Endothelial cell of umbilical vein (primary cell): ENCODE measurements around the gene PTPN13. TPM values are rescaled to one million over a fixed set of nuclear protein-coding genes. Genes with fewer than 3 reads are reported as not detected.

Source experiments
- BruUV-seq: library from RNA; stranded (reverse); fragments of 400-500 nt; replicated peaks from 2 replicates; lab custom pipeline; 2021; lab: Mats Ljungman, UMichigan
- CTCF ChIA-PET: fragments of 300-600, 350-600 bp; sonication (Branson Sonifier 250); formaldehyde crosslinking; loops from one replicate; lab custom pipeline; 2021; ENCODE audit warnings: antibody characterized with exemption, inconsistent platforms; lab: Charles Lee
- POLR2A ChIA-PET: fragments of 300-600, 350-600 bp; sonication (Branson Sonifier 250); formaldehyde crosslinking; loops from one replicate; lab custom pipeline; 2021; ENCODE audit warnings: antibody characterized with exemption, inconsistent platforms; lab: Charles Lee
- DNase-seq: peaks from one replicate; pipeline ENCODE4 v3.0.0-alpha.2; 2011; ENCODE audit warnings: low read depth, low spot score
- FAIRE-seq: peaks from 2 replicates; lab custom pipeline; 2011; peaks lifted over from hg19 to GRCh38; lab: Jason Lieb, UNC
- H2AFZ ChIP-seq: 2 replicates; pipeline ENCODE4 v1.6.0; 2012; ENCODE audit warnings: low read depth, low read length, control low read depth, inconsistent platforms
- H3K27ac ChIP-seq: 2 replicates; pipeline ENCODE4 v1.5.1; 2011; ENCODE audit warnings: low read depth, mild to moderate bottlenecking, control low read depth, low read length, moderate library complexity; ENCODE audit not compliant: insufficient read depth
- H3K27me3 ChIP-seq, 2 experiments: 2 replicates each; pipeline versions ENCODE4 v1.6.0 to v1.6.1; 2011; ENCODE audit warnings: low read length in 2 of 2, mixed read lengths in 1 of 2; ENCODE audit not compliant: control insufficient read depth in 2 of 2, insufficient read depth in 2 of 2
- H3K36me3 ChIP-seq, 2 experiments: 2 replicates in 1 of 2; 3 replicates in 1 of 2; pipeline ENCODE4 v1.5.1; 2011; ENCODE audit warnings: low read length in 2 of 2, mild to moderate bottlenecking in 1 of 2, moderate library complexity in 1 of 2; ENCODE audit not compliant: control insufficient read depth in 2 of 2, insufficient read depth in 2 of 2; ENCODE audit errors: extremely low read depth in 1 of 2
- H3K4me1 ChIP-seq: 3 replicates; pipeline ENCODE4 v1.5.1; 2011; ENCODE audit warnings: mild to moderate bottlenecking, low read length; ENCODE audit not compliant: control insufficient read depth, insufficient read depth; ENCODE audit errors: extremely low read depth
- H3K4me2 ChIP-seq: 2 replicates; pipeline ENCODE4 v1.6.1; 2011; ENCODE audit warnings: low read length, control low read depth, mixed read lengths; ENCODE audit not compliant: insufficient read depth
- H3K4me3 ChIP-seq, 3 experiments: fragments of 200-600 bp in 1 of 3; sonication (generic), shearing (Covaris generic) in 1 of 3; replicated peaks in 1 of 3; 2 replicates each; pipeline ENCODE4 v1.5.1; 2011 to 2016; ENCODE audit warnings: control low read depth in 3 of 3, low read length in 3 of 3, mild to moderate bottlenecking in 2 of 3, inconsistent platforms in 1 of 3, low read depth in 1 of 3, moderate library complexity in 1 of 3; ENCODE audit not compliant: insufficient read depth in 1 of 3
- H3K79me2 ChIP-seq: 2 replicates; pipeline ENCODE4 v1.6.0; 2012; ENCODE audit warnings: low read length, inconsistent platforms; ENCODE audit not compliant: control insufficient read depth, insufficient read depth
- H3K9ac ChIP-seq: replicated peaks from 2 replicates; pipeline ENCODE3; 2011; ENCODE audit warnings: low read length, control low read depth; ENCODE audit not compliant: insufficient read depth; ENCODE audit errors: extremely low read depth
- H3K9me1 ChIP-seq: replicated peaks from 3 replicates; pipeline ENCODE4 v1.6.0; 2011; ENCODE audit warnings: mild to moderate bottlenecking, low read length; ENCODE audit not compliant: control insufficient read depth, insufficient read depth; ENCODE audit errors: extremely low read depth
- H3K9me3 ChIP-seq: replicated peaks from 2 replicates; pipeline ENCODE4 v1.5.1; 2012; ENCODE audit warnings: low read length, inconsistent platforms; ENCODE audit not compliant: control insufficient read depth, insufficient read depth
- H4K20me1 ChIP-seq: replicated peaks from 2 replicates; pipeline ENCODE3; 2011; ENCODE audit warnings: mild to moderate bottlenecking, low read length; ENCODE audit not compliant: control insufficient read depth, insufficient read depth; ENCODE audit errors: extremely low read depth
- EZH2 ChIP-seq: IDR thresholded peaks from 2 replicates; pipeline ENCODE4 v1.6.1; 2012; ENCODE audit warnings: borderline replicate concordance, low read depth, mild to moderate bottlenecking, moderate library complexity, low read length, inconsistent platforms; ENCODE audit not compliant: severe bottlenecking
- FOS ChIP-seq: IDR thresholded peaks from 2 replicates; pipeline ENCODE4 v1.6.1; 2011; ENCODE audit warnings: mild to moderate bottlenecking, low read length, moderate library complexity, borderline replicate concordance; ENCODE audit not compliant: insufficient read depth
- GATA2 ChIP-seq: IDR thresholded peaks from 2 replicates; pipeline ENCODE4 v1.7.0; 2011; ENCODE audit warnings: low read depth, mild to moderate bottlenecking, moderate library complexity, mixed read lengths, low read length; ENCODE audit not compliant: insufficient read length, insufficient read depth
- JUN ChIP-seq: IDR thresholded peaks from 2 replicates; pipeline ENCODE4 v1.6.1; 2011; ENCODE audit warnings: borderline replicate concordance, low read depth; ENCODE audit not compliant: insufficient read length, insufficient read depth
- MYC ChIP-seq: IDR thresholded peaks from one replicate; pipeline ENCODE4 v1.6.1; 2011; ENCODE audit warnings: mild to moderate bottlenecking, low read depth, low read length
- POLR2A ChIP-seq: IDR thresholded peaks from 2 replicates; pipeline ENCODE4 v1.6.1; 2012; ENCODE audit warnings: low read depth, mild to moderate bottlenecking, control low read depth, low read length
- POLR2AphosphoS5 ChIP-seq: IDR thresholded peaks from 2 replicates; pipeline ENCODE4 v1.6.1; 2012; ENCODE audit warnings: low read depth, mild to moderate bottlenecking, control low read depth, low read length, moderate library complexity; ENCODE audit not compliant: insufficient read depth
- dilution Hi-C: fragments of 300-500 bp; cut with MboI; formaldehyde crosslinking; loops from one replicate; pipeline ENCODE4 v1.15.0; 2019; ENCODE audit warnings: low sequenced_read_pairs; ENCODE audit not compliant: extremely low pct_ligation_motif_present
- intact Hi-C: fragments of 100-400 bp; cut with micrococcal nuclease; formaldehyde crosslinking; loops from one replicate; pipeline ENCODE4 v1.10.0; 2022
- polyA plus RNA-seq, 4 experiments: library from polyadenylated mRNA; depleted of rRNA in 3 of 4; stranded (reverse) in 3 of 4; unstranded in 1 of 4; fragments of >200 nt; gene quantifications; 2 replicates each; pipeline versions ENCODE4 v1.2.1 to v1.2.3, GENCODE V29; 2011 to 2012; ENCODE audit warnings: missing spikeins in 1 of 4
- total RNA-seq: library from RNA; stranded (reverse); gene quantifications from 2 replicates; pipeline ENCODE4 v1.2.3, GENCODE V29; 2021
- TF ChIP-seq, protein P1 (sequence below): IDR thresholded peaks from 2 replicates; pipeline ENCODE4 v1.6.1; 2011; ENCODE audit not compliant: insufficient read depth, insufficient read length
- TF ChIP-seq, protein P2 (sequence below), 2 donors: IDR thresholded peaks; 1 replicate in 1 of 2; 2 replicates in 1 of 2; pipeline ENCODE4 v1.5.1; 2011; ENCODE audit warnings: low read length in 2 of 2, mild to moderate bottlenecking in 2 of 2, moderate library complexity in 2 of 2, control low read depth in 1 of 2, inconsistent platforms in 1 of 2, low read depth in 1 of 2; ENCODE audit not compliant: insufficient read depth in 1 of 2; ENCODE audit errors: extremely low read depth in 1 of 2

Gene PTPN13
- total and polyA plus RNA-seq, 2 donors (not counting 3 experiments of a cell fraction or from before 2014, with no cell fraction given), result 0.69 to 2.9 TPM

DNA sequence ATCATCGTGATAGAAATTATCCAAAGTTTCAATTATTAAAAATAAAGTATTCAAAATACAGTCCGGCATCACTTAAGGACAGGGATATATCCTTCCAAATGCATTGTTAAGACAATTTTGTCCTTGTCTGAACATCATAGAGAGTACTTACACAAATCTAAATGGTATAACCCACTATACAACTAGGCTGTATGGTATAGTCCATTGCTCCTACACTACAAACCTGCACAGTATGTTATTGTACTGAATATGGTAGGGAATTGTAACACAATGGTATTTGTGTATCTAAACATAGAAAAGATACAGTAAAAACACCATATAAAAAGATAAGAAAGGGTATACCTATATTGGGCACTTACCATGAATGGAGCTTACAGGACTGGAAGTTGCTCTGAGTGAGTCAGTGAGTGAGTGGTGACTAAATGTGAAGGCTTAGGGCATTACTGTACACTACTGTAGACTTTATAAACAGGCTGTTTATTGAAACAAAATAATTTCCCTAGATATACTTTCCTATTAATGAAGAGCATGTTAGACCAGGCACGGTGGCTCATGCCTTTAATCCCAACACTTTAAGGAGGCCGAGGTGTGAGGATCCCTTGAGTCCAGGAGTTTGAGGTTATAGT lies 44.8 kb upstream of the PTPN13 start:
- dilution Hi-C loops, result no loop called here
- no peaks in the 10 kb centered on the region for H3K79me2 ChIP-seq
- no peaks in the 10 kb centered on the region for H3K4me1 ChIP-seq
- BruUV-seq, result no TSS peak
- H3K9ac ChIP-seq, result no peak overlapping the region
- H2AFZ ChIP-seq, result no peak overlapping the region
- CTCF ChIA-PET, result interaction anchor here (2.1 kb wide), 1 partner anchor 53 kb away, joined by 6 read pairs; no protein-coding TSS in a partner anchor
- no peaks in the 10 kb centered on the region for H4K20me1 ChIP-seq
- DNase-seq, result no peak
- no peak for FAIRE-seq
- no peak overlapping the region for H3K4me3 ChIP-seq
- intact Hi-C loops, result no loop called here
- no peaks in the 10 kb centered on the region for H3K36me3 ChIP-seq
- no peak overlapping the region for H3K27ac ChIP-seq
- no peak overlapping the region for H3K4me2 ChIP-seq
- H3K9me3 ChIP-seq, result no peaks in the 10 kb centered on the region
- no peaks in the 10 kb centered on the region for H3K9me1 ChIP-seq
- peaks cover 1 to 7% of the 10 kb centered on the region in 2 experiments for H3K27me3 ChIP-seq
- TF ChIP-seq EZH2 (no peak), MYC (no peak)
- POLR2A ChIA-PET, result no interaction called here

DNA sequence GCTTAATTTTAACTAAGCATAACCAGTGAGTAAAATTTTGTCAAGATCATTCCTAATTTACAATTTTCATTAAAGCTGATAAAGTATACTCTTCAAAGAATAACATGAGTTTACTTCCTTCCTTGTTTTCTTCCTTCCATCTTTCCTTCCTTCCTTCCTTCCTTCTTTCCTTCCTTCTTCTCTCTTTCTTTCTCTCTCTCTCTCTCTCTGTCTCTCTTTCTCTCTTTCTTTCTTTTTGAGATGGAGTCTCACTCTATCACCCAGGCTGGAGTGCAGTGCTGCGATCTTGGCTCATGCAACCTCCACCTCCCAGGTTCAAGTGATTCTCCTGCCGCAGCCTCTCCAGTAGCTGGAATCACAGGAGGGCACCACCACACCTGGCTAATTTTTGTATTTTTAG lies 42.7 kb upstream of the PTPN13 start:
- intact Hi-C loops (no loop called here), dilution Hi-C loops (no loop called here)
- ChIA-PET CTCF (interaction anchor here (1.4 kb wide), 1 partner anchor 53 kb away, joined by 3 read pairs; no protein-coding TSS in a partner anchor), POLR2A (no interaction called here)
- no peak overlapping the region for H3K4me2 ChIP-seq
- TF ChIP-seq MYC, result no peak
- TF ChIP-seq EZH2, result no peak
- no peak for TF ChIP-seq POLR2A
- TF ChIP-seq, protein P1, sequence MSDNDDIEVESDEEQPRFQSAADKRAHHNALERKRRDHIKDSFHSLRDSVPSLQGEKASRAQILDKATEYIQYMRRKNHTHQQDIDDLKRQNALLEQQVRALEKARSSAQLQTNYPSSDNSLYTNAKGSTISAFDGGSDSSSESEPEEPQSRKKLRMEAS, result no peak
- no peak for TF ChIP-seq GATA2
- TF ChIP-seq POLR2AphosphoS5, result no peak
- no peak for TF ChIP-seq JUN
- TF ChIP-seq FOS, result no peak
- TF ChIP-seq, protein P2, sequence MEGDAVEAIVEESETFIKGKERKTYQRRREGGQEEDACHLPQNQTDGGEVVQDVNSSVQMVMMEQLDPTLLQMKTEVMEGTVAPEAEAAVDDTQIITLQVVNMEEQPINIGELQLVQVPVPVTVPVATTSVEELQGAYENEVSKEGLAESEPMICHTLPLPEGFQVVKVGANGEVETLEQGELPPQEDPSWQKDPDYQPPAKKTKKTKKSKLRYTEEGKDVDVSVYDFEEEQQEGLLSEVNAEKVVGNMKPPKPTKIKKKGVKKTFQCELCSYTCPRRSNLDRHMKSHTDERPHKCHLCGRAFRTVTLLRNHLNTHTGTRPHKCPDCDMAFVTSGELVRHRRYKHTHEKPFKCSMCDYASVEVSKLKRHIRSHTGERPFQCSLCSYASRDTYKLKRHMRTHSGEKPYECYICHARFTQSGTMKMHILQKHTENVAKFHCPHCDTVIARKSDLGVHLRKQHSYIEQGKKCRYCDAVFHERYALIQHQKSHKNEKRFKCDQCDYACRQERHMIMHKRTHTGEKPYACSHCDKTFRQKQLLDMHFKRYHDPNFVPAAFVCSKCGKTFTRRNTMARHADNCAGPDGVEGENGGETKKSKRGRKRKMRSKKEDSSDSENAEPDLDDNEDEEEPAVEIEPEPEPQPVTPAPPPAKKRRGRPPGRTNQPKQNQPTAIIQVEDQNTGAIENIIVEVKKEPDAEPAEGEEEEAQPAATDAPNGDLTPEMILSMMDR (IDR thresholded peaks at IDR 0.05; ENCODE audit: extremely low read depth in 1 of 2, insufficient read depth in 1 of 2, low read depth in 1 of 2, low read length in 2 of 2), result no peak
- H2AFZ ChIP-seq, result no peak overlapping the region
- no TSS peak for BruUV-seq
- no peak overlapping the region for H3K9ac ChIP-seq
- H3K9me1 ChIP-seq, result no peaks in the 10 kb centered on the region
- no peak overlapping the region for H3K27ac ChIP-seq
- H3K79me2 ChIP-seq, result no peaks in the 10 kb centered on the region
- no peaks in the 10 kb centered on the region for H3K9me3 ChIP-seq
- DNase-seq, result no peak
- no peak for FAIRE-seq
- H3K36me3 ChIP-seq, result no peaks in the 10 kb centered on the region
- H4K20me1 ChIP-seq, result no peaks in the 10 kb centered on the region
- H3K27me3 ChIP-seq, result peaks cover 1 to 2% of the 10 kb centered on the region in 2 experiments
- H3K4me1 ChIP-seq, result no peaks in the 10 kb centered on the region
- H3K4me3 ChIP-seq, result no peak overlapping the region
